Measurements from ENCODE around the gene TRIP11.

Gene TRIP11

DNA sequence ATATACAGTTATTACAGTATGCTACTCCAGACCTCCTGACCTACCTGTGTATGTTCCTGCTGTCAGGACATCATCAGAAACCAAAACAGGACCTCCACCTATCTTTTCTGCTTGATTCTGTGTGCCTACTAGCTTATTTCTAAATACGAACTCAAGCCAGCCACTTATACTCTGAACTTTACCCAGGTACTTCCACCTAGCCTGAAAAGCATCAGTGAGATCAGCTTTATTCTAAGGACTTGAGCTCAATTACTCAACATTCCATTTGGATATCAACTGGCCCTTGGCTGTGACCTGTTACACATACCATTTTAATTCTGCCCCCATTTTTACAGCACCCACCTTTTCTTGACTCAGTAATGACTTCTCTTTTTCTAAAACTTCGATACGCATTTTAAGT, 29.2 kb downstream of the TRIP11 start:
- DNase-seq (ENCODE audit: low read depth in 2 of 2), result no peak
- TF ChIP-seq, protein P1, sequence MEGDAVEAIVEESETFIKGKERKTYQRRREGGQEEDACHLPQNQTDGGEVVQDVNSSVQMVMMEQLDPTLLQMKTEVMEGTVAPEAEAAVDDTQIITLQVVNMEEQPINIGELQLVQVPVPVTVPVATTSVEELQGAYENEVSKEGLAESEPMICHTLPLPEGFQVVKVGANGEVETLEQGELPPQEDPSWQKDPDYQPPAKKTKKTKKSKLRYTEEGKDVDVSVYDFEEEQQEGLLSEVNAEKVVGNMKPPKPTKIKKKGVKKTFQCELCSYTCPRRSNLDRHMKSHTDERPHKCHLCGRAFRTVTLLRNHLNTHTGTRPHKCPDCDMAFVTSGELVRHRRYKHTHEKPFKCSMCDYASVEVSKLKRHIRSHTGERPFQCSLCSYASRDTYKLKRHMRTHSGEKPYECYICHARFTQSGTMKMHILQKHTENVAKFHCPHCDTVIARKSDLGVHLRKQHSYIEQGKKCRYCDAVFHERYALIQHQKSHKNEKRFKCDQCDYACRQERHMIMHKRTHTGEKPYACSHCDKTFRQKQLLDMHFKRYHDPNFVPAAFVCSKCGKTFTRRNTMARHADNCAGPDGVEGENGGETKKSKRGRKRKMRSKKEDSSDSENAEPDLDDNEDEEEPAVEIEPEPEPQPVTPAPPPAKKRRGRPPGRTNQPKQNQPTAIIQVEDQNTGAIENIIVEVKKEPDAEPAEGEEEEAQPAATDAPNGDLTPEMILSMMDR (IDR thresholded peaks at IDR 0.05; ENCODE audit: low read depth, low read length), result no peak
- no peak overlapping the region for H3K4me3 ChIP-seq (replicated peaks in 1 of 2; ENCODE audit: low read depth in 2 of 2, low read length in 2 of 2)

DNA sequence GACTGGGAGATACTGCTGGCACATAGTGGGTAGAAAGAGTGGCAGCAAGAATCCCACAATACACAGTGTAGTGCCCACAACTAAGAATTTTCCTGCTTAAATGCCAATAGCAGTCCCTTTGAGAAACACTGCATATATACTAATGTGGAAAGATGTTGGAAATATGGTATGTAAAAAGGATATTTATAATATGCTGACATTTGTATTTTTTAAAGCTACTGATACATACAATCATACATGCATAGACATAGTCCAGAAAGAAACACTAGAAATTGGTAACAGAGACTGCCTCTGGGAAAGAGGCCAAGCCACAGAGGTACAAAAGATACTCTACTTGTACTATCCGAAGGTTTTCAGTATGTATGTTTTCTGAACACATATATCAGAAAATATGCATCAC, 30.3 kb downstream of the TRIP11 start:
- DNase-seq (ENCODE audit: low read depth in 2 of 2), result no peak
- TF ChIP-seq, protein P1 (IDR thresholded peaks at IDR 0.05; ENCODE audit: low read depth, low read length), result no peak
- H3K4me3 ChIP-seq (replicated peaks in 1 of 2; ENCODE audit: low read depth in 2 of 2, low read length in 2 of 2), result no peak overlapping the region

DNA sequence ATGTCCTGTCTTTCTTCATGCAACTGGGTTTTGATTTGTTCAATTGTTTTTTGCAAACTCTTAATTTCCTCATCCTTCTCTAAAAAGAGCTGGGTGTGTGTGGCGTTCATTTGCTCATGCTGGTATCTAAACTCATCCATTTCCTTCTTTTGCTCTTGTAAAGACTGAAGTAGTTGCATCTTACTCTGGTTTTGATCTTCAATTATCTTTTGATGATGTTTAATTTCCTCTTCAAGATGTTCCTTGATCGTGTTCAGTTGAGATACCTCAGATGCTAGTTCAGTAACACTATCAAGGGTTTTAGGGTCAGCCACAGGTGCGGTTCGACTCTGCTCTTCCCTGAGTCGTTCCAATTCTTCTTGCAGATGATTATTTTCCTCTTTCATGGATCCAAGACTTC, 34.8 kb downstream of the TRIP11 start:
- no peak for DNase-seq (ENCODE audit: low read depth in 2 of 2)
- no peak overlapping the region for H3K4me3 ChIP-seq (replicated peaks in 1 of 2; ENCODE audit: low read depth in 2 of 2, low read length in 2 of 2)
- TF ChIP-seq, protein P1 (IDR thresholded peaks at IDR 0.05; ENCODE audit: low read depth, low read length), result no peak

DNA sequence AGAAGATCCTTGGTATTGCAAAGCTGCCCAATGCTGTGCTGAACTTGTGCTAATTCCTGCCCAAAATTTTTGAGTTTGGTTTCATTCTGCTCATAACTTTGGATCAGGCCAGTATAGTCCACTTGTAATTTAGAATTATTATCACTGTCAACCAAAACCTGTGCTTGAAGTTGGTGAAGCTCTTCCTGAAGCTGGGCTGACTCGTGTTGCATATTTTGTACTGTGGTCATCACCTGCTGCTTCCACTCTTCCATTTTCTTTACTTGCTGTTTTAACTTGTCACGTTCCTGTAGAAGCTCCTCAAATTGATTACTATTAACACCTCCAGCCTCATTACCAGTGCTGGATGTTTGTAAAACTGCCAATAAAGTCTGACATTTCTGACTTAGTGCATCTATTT, 35.8 kb downstream of the TRIP11 start:
- DNase-seq (ENCODE audit: low read depth in 2 of 2), result no peak

DNA sequence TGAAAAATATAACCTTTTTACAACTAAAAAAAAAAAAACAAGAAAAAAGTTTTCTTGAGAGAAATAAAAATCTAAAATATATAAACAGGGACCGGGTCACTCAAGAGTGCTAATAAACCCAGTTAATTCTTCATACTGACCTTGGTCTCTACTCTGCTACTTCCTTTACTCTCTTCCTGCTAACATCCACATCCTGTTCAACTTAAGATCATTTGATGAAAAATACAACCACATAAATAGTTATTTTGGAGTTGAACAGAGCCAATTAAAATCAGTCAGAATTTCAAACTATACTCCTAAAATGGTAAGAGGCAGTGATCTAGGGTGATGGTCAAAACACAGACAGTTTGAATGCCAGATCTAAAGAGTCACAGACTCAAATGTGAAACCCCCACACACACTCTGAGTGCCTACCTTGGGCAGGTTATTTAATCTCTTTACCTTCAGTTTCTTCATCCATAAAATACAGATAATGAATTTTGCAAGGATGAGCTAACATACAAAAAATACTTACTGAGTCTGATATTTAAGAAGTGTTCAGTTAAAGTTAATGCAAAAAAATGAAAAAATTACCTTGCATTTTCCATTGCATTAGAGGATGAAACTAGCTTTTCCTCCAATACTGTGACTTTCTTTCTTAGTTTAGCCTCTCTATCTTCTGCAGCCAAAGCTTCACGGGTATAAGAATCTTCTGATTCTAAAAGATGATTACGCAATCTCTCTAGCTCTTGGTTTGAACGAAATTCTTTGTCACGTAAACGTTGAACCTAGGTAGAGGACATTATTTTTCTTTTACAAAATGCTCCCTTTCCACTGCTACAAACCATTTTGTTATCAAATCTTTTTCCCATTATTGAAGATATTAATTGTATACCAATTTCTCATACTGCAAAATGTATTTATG, 40.9 kb downstream of the TRIP11 start:
- no peak overlapping the region for H3K4me3 ChIP-seq (replicated peaks in 1 of 2; ENCODE audit: low read depth in 2 of 2, low read length in 2 of 2)
- DNase-seq (ENCODE audit: low read depth in 2 of 2), result no peak
- TF ChIP-seq, protein P1 (IDR thresholded peaks at IDR 0.05; ENCODE audit: low read depth, low read length), result no peak

More for the DNA sequence above, 35.8 kb downstream of the TRIP11 start:
- H3K4me3 ChIP-seq (replicated peaks in 1 of 2; ENCODE audit: low read depth in 2 of 2, low read length in 2 of 2), result no peak overlapping the region
- TF ChIP-seq, protein P1 (IDR thresholded peaks at IDR 0.05; ENCODE audit: low read depth, low read length), result no peak

DNA sequence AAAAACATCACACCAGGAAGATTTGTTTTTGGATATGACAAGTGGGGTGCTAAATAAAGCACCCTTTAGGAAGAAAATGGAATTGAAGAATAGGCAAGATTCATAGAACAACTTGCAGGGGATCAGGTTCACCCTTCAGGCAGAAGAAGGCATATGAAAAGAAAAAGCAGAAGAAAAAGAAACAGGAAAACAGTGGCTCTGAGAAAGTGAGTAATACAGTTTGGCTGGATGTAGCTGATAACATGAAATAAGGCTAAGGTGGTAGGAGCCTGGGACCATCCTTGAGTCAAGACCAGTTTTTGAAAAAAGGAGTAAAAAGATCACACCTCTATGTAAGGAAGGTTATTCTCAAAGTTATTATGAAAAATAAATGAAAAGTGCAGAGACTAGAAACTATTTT, 42.4 kb downstream of the TRIP11 start:
- no peak overlapping the region for H3K4me3 ChIP-seq (replicated peaks in 1 of 2; ENCODE audit: low read depth in 2 of 2, low read length in 2 of 2)
- DNase-seq (ENCODE audit: low read depth in 2 of 2), result peak in 1 of 2 donors; percentile 40
- TF ChIP-seq, protein P1 (IDR thresholded peaks at IDR 0.05; ENCODE audit: low read depth, low read length), result peak; percentile 5
